Stimulated activated CD4-positive, alpha-beta T cell treated with anti-CD3 and anti-CD28 coated beads, TNF-alpha, amount 100 ng/mL, for 1 hour (primary cell): Measurements from ENCODE around the gene SHANK1.
"Not testable (repeated sequence)": the region's sequence is repeated elsewhere in the genome, so short reads cannot be mapped to it uniquely, and the experiment has no call there.

ENCODE experiments used
- DNase-seq, 3 donors: peaks; one replicate each; pipeline ENCODE4 v3.0.0-alpha.2; 2020; ENCODE audit warnings: low read depth in 3 of 3, low spot score in 1 of 3

Gene SHANK1

DNA sequence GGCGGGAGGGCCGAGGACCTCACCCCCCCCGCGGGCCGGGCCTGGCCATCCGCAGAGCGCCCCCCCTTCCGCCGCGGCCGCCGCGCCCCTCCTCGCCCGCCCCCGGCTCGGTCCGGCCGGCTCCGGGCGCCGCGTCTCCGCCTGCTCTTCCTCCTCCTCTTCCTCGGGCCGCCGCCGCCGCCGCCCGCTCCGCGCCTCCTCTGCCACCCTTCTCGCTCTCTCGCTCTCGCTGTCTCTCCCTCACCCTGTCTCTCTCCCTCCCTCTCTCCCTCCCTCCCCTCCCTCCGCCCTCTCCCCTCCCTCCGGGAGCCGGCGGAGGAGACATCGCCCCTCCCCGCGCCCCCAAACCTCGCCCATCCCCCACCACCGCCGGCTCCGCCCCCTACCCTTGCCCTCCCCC lies at the start of gene SHANK1:
Gene SHANK1, minus strand, starts transcription at position 237 of the 400 bp plus-strand sequence. CDS start 2,883 bp downstream, outside the sequence.
- no peak for DNase-seq

DNA sequence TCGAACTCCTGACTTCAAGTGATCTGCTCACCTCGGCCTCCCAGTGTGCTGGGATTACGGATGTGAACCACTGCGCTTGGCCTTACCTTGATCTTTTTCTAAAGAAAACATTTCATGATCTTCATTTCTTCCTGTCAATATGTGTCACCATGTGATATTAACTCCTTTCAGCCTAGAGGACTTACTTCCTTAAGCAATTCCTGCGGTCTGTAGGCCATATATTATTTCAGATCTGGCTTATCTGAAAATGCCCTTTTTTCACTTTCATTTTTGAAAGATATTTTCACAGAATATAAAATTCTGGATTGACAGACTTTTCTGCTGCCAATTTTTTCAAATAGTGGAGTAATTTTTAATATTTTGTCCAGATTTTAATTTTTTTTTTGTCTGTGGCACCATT lies 48.7 kb upstream of the SHANK1 start:
- DNase-seq, result no peak

GRCh38 chr19:50767263-50767662 lies 47.7 kb upstream of the SHANK1 start:
- not testable (repeated sequence) for DNase-seq

- DNase-seq, result not testable (repeated sequence)
These were observed 47.1 kb upstream of the SHANK1 start for GRCh38 chr19:50766746-50767145.

GRCh38 chr19:50764409-50764808 lies 44.8 kb upstream of the SHANK1 start:
- DNase-seq, result no peak

GRCh38 chr19:50763521-50763920 lies 43.9 kb upstream of the SHANK1 start:
- not testable (repeated sequence) for DNase-seq

- DNase-seq, result not testable (repeated sequence)
These were observed 41.9 kb upstream of the SHANK1 start for GRCh38 chr19:50761501-50761900.

DNA sequence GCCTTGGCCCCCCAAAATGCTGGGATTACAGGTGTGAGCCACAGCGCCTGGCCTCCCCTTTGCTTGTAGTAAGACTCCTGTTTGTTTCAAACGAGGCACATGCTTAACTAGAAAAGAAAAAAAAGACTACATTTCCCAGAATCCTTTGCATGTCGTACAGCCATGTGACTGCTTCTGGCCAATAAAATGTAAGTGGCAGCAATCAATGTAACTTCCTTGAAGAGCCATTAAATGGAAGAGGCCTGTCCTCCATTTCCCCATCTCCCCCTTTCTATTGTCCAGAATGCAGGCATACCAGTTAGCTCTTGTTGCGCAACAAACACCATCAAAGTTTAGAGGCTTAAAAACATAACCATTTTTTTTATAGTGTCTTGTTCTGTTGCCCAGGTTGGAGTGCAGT lies 40.3 kb upstream of the SHANK1 start:
- DNase-seq, result no peak

GRCh38 chr19:50759076-50759475 lies 39.5 kb upstream of the SHANK1 start:
- not testable (repeated sequence) for DNase-seq

- DNase-seq, result not testable (repeated sequence)
These were observed 38.0 kb upstream of the SHANK1 start for GRCh38 chr19:50757624-50758023.

GRCh38 chr19:50756244-50756643 lies 36.6 kb upstream of the SHANK1 start:
- not testable (repeated sequence) for DNase-seq

GRCh38 chr19:50753879-50754278 lies 34.3 kb upstream of the SHANK1 start:
- DNase-seq, result no peak

DNA sequence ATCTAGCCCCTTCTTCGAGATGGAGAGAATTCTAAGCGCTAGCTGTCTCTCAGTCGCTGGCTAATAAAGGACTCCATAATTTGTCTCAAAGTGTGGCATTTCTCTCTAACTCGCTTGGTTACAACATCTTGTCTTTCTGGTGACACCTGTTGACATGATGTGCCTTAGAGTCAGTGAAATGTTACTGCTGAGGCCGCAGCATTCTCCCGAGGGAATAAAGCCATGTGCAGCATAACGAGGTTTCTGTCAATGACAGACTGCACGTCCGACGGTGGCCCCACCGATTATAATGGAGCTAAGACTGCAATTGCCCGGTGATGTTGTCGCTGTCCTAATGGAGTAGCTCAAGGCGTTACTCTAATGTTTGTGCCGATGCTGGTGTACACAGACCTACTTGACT lies 30.4 kb upstream of the SHANK1 start:
- no peak for DNase-seq

- DNase-seq, result no peak
These were observed 29.9 kb upstream of the SHANK1 start for GRCh38 chr19:50749490-50749889.

DNA sequence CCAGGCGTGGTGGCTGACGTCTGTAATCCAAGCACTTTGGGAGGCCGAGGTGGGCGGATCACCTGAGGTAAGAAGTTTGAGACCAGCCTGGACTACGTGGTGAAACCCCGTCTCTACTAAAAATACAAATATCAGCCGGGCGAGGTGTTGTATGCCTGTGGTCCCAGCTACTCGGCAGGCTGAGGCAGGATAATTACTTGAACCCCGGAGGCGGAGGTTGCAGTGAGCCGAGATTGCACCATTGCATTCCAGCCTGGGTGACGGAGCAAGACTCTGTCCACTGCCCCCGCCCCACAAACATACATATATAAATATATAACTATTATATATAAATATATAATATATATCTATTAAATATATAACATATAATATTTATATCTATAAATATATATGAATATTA lies 27.5 kb upstream of the SHANK1 start:
- DNase-seq, result not testable (repeated sequence)

- no peak for DNase-seq
These were observed 25.6 kb upstream of the SHANK1 start for GRCh38 chr19:50745221-50745620.

DNA sequence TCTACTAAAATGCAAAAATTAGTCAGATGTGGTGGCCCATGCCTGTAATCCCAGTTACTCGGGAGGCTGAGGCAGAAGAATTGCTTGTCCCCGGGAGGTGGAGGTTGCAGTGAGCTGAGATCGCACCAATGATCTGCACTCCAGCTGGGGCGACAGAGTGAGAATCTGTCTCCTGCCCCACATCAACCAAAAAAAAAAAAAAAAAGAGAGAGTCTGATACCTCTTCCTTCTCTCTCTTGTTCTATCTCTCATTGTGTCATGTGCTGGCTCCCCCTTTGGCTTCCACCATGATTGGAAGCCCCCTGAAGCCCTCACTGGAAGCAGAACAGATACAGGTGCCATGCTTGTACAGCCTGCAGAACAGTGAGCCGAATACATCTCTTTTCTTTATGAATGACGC lies 23.9 kb upstream of the SHANK1 start:
- no peak for DNase-seq

DNA sequence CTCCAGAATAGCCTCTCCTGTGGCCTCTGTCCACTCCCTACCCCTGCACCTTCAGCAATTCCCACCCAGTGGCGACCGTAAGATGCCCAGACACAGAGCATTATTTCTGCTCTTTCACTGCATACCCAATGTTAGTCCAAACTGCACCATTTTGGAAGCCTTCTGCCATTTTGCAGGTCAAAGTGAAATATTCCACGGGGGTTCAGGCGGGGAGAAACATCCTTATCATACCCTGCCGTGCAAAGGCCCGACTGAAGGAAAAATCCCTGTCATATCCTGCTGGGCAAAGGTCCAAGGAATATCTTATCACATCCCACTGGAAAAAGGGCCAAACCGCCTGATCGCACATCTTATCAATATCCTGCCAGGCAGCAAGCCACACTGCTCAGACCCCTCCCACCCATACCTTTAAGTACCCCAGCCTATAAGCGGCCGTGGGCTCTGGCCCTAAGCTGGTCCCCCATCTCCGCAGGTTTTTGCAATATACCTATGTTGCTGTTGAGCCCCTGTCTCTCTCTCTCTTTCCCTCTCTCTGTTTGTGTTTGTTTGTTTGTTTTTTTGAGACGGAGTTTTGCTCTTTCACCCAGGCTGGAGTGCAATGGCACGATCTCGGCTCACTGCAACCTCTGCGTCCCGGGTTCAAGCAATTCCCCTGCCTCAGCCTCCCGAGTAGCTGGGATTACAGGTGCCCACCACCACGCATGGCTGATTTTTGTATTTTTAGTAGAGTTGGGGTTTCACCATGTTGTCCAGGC lies 21.8 kb upstream of the SHANK1 start:
- no peak for DNase-seq

DNA sequence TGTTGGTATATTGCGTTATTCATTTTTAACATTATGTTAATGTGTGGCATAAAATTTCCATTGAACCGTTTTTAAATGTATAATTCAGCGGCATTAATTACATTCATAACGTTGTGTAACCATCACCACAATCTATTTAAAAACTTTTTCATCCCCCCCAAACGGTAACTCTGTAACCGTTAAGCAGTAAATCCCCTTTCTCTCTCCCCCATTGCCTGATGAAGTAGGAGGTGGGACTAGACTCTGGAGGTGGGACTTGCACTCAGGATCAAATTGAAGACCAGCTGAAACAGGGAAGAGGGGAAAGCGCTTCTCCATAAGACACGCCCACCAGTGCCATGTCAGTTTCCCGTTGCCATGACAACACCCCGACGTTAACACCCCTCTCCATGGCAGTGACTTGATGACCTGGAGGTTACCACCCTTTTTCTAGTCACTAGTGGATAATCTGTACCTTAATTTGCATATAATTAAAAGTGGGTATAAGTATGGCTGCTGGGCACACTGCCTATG lies 20.4 kb upstream of the SHANK1 start:
- DNase-seq, result no peak

DNA sequence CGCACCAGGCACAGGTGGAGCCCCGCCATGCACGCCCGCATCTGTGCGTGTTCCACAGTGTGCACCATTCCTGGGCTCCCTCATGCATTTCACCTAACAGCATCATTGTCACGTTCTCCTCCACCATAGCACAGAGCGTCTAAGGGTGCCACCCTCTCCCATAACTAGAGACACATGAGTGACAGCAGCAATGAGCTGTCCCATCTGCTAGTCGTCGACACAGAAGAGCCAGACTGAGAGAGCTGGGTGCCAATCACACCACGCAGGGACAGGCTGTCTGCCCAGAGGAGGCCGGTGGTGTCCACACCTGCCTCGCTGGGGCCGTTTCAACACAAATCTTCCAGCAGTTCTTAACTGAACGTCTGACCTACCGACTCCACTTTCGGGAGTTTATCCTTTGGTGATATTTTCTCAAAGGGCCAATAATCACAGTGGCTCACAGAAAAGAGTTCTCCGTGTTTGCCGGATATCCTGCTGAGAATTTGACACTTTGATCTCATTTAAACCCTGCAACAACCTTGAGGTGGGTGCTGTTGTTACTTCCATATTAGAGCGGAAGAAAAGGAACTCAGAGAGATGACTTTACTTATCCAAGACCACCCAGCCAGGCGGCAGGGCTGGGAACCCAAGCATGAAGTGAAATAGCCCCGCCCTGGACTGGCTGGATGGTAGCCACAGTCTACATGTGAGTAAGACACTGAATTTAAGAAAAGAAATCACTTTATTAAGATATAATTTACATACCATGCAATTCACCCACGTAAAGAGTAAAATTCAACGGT lies 19.7 kb upstream of the SHANK1 start:
- DNase-seq, result no peak

- no peak for DNase-seq
These were observed 16.7 kb upstream of the SHANK1 start for GRCh38 chr19:50736338-50736737.

- DNase-seq, result no peak
These were observed 16.3 kb upstream of the SHANK1 start for GRCh38 chr19:50735869-50736268.
